AG08395 (cell line): Measurements from ENCODE around the gene COA8.
A peak's percentile ranks its signal among the peaks of the same experiment; 100 is the strongest.
"Not testable (repeated sequence)": the region's sequence is repeated elsewhere in the genome, so short reads cannot be mapped to it uniquely, and the experiment has no call there.

Experiments used
- DNase-seq: peaks from one replicate; pipeline ENCODE4 v3.0.0; 2012; ENCODE audit warnings: mixed read lengths, low spot score

The COA8 gene

GRCh38 chr14:103525430-103526246 lies 37.1 kb upstream of the COA8 start:
- DNase-seq = not testable (repeated sequence)

GRCh38 chr14:103526247-103526913 lies 36.4 kb upstream of the COA8 start:
- DNase-seq = no peak

- DNase-seq = no peak
Measured at GRCh38 chr14:103526914-103527248, 35.9 kb upstream of the COA8 start.

GRCh38 chr14:103527408-103528145 lies 35.2 kb upstream of the COA8 start:
- DNase-seq = peak; percentile 62

GRCh38 chr14:103528146-103528586 lies 34.6 kb upstream of the COA8 start:
- DNase-seq = no peak

- peak; percentile 98 for DNase-seq
Measured at GRCh38 chr14:103528587-103529382, 34.0 kb upstream of the COA8 start, which contains the start of gene TRMT61A. Gene TRMT61A (plus strand): TSS chr14:103529196. CDS start chr14:103529979, 783 bp downstream.

GRCh38 chr14:103529383-103530365 lies 33.1 kb upstream of the COA8 start:
- no peak for DNase-seq

GRCh38 chr14:103530390-103530789 lies 32.4 kb upstream of the COA8 start:
- DNase-seq = no peak

- no peak for DNase-seq
Measured at GRCh38 chr14:103530831-103531230, 31.9 kb upstream of the COA8 start.

- no peak for DNase-seq
Measured at GRCh38 chr14:103531421-103532215, 31.1 kb upstream of the COA8 start.

GRCh38 chr14:103532216-103533136 lies 30.3 kb upstream of the COA8 start:
- no peak for DNase-seq

GRCh38 chr14:103533137-103533998 lies 29.4 kb upstream of the COA8 start:
- DNase-seq = no peak

GRCh38 chr14:103533999-103534575 lies 28.7 kb upstream of the COA8 start:
- DNase-seq = no peak

- no peak for DNase-seq
Measured at GRCh38 chr14:103534576-103535061, 28.1 kb upstream of the COA8 start.

GRCh38 chr14:103535081-103535890 lies 27.5 kb upstream of the COA8 start:
- no peak for DNase-seq

GRCh38 chr14:103535891-103536565 lies 26.7 kb upstream of the COA8 start:
- DNase-seq = no peak
